Measurements from ENCODE around the gene ERBB3.

ERBB3 gene

DNA sequence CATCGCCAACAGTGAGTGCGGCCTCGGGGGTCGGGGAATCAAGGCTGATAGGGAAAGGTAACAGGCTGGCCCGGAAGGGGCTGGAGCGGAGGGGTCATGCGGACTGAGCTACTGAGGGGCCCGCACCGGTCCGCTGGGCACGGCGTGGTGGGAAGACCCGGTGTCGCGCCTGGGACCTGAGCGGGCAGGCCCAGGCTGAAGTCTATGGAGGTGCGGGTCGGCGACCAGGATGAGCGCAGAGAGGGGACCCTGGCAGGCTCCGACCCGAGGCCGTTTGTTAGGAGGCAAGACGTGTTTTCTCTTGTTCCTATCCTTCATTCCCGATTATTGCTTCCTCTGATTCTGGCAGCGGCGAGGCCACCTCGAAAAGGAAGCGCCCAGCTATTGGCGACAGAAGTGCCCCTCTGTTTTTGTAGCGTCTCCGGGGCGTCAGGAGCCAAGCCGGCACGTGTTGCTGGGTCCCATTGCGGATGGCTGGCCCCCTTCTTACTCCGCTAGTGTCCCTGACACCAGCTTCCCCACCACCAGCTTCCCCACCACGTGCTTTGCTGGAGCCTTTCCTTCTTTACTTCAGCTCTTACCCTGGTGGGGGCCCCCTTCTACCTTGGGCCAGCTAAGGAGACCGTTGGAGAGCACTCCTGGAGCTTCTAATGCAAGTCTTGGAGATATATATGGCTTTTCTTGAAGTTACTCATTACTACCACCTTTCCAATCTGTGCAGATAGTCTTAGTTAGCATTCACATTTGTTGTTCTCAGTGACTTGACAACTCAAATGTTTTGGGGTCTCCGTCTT lies 25.0 kb downstream of the ERBB3 start (continued):
- no peak; the same call in 1 of the 2 replicates for TF ChIP-seq ZNF501 (tag by site-specific recombination; IDR thresholded peaks at IDR 0.05)
- no peak for TF ChIP-seq ZIC2 (tag by site-specific recombination; IDR thresholded peaks at IDR 0.05)
- no peak for TF ChIP-seq ZSCAN30 (tag by site-specific recombination; IDR thresholded peaks at IDR 0.05)
- no peak for TF ChIP-seq ZSCAN23 (tag by site-specific recombination; IDR thresholded peaks at IDR 0.05)
- no peak for TF ChIP-seq ZNF433 (tag by site-specific recombination; IDR thresholded peaks at IDR 0.05; ENCODE audit: low read depth)
- no peak for TF ChIP-seq ZNF791 (tag by site-specific recombination; IDR thresholded peaks at IDR 0.05)
- TF ChIP-seq ZNF776 (tag by site-specific recombination; IDR thresholded peaks at IDR 0.05; ENCODE audit: borderline replicate concordance) = no peak
- no peak for TF ChIP-seq ZNF560 (tag by site-specific recombination; IDR thresholded peaks at IDR 0.05; ENCODE audit: borderline replicate concordance)
- TF ChIP-seq, protein P1, sequence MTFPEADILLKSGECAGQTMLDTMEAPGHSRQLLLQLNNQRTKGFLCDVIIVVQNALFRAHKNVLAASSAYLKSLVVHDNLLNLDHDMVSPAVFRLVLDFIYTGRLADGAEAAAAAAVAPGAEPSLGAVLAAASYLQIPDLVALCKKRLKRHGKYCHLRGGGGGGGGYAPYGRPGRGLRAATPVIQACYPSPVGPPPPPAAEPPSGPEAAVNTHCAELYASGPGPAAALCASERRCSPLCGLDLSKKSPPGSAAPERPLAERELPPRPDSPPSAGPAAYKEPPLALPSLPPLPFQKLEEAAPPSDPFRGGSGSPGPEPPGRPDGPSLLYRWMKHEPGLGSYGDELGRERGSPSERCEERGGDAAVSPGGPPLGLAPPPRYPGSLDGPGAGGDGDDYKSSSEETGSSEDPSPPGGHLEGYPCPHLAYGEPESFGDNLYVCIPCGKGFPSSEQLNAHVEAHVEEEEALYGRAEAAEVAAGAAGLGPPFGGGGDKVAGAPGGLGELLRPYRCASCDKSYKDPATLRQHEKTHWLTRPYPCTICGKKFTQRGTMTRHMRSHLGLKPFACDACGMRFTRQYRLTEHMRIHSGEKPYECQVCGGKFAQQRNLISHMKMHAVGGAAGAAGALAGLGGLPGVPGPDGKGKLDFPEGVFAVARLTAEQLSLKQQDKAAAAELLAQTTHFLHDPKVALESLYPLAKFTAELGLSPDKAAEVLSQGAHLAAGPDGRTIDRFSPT (tag by site-specific recombination; IDR thresholded peaks at IDR 0.05) = no peak

DNA sequence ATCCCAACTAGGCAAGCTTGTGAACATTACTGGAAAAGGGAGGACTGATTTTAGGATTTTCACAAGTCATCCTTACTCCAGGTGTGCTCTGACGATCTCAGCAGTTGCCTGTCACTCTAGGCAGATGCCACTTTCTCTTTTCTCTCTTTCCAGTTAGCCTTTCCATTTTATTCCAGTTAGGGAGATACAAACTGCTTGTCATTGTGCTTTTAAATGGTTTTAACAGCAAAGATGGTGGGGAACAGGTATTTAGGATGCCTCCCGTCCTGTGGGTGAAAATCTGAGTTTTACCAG lies 25.6 kb downstream of the ERBB3 start:
- TF ChIP-seq KLF16 (tag by site-specific recombination; IDR thresholded peaks at IDR 0.05) = no peak
- TF ChIP-seq ZNF629 (tag by site-specific recombination; IDR thresholded peaks at IDR 0.05) = no peak
- TF ChIP-seq, protein P2, sequence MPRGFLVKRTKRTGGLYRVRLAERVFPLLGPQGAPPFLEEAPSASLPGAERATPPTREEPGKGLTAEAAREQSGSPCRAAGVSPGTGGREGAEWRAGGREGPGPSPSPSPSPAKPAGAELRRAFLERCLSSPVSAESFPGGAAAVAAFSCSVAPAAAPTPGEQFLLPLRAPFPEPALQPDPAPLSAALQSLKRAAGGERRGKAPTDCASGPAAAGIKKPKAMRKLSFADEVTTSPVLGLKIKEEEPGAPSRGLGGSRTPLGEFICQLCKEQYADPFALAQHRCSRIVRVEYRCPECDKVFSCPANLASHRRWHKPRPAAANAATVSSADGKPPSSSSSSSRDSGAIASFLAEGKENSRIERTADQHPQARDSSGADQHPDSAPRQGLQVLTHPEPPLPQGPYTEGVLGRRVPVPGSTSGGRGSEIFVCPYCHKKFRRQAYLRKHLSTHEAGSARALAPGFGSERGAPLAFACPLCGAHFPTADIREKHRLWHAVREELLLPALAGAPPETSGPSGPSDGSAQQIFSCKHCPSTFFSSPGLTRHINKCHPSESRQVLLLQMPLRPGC (tag by site-specific recombination; IDR thresholded peaks at IDR 0.05) = no peak
- TF ChIP-seq ZNF184 (tag by site-specific recombination; IDR thresholded peaks at IDR 0.05) = 0 out of 2 replicates have a peak, but pooled peaks have one; percentile 23
- no peak for TF ChIP-seq ZNF670 (tag by site-specific recombination; IDR thresholded peaks at IDR 0.05; ENCODE audit: low read depth)
- TF ChIP-seq GLIS1 (tag by site-specific recombination; IDR thresholded peaks at IDR 0.05) = no peak
- TF ChIP-seq ZNF433 (tag by site-specific recombination; IDR thresholded peaks at IDR 0.05; ENCODE audit: low read depth) = no peak
- peak; percentile 86 for TF ChIP-seq PRDM1 (tag by site-specific recombination; IDR thresholded peaks at IDR 0.05)
- POLR2A ChIA-PET = interaction anchor here (0.8 to 3.9 kb wide), 9 partner anchors 12 to 132 kb away, joined by 3 to 165 read pairs (median 29); partner anchors contain the start of genes ERBB3, ESYT1, MYL6 and RAB5B
- no peak overlapping the region; the same call in 1 of the 2 replicates for H3K27ac ChIP-seq (ENCODE audit: extremely low read depth, low read depth, low read length)

DNA sequence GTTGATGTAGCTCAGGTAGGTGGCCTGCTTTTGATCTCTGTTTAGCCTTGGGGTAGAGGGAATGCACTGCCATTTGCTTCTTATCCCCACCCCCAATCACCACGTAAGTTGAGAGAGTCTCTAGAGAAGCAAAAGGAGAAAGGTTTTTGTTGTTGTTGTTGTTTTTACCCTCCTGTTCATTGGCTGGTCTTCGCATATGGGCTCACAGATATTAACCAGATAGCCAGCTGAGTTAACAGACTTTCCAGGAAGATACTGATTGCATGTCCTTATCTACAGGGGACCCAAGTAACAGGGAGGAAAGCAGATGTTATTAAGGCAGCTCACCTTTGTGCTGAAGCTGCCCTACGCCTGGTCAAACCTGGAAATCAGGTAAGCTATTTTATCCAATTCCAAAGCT lies 27.3 kb downstream of the ERBB3 start:
- Histone ChIP-seq H3K27ac (ENCODE audit: extremely low read depth, low read depth, low read length) (peak overlapping the region; percentile 12; the same call in 1 of the 2 replicates), H3K4me1 (ENCODE audit: control insufficient read depth, insufficient read depth, low read length) (0 out of 2 replicates have a peak, but pooled peaks cover 2% of the 10 kb centered on the region), H3K36me3 (ENCODE audit: control insufficient read depth in 2 of 2, insufficient read depth in 1 of 2, low read length in 2 of 2) (peaks cover 50 to 69% of the 10 kb centered on the region in 2 experiments), H3K4me3 (ENCODE audit: low read depth, low read length) (no peak overlapping the region), H3K9me3 (ENCODE audit: control insufficient read depth, insufficient read depth, low read depth, low read length) (no peaks in the 10 kb centered on the region)
- CTCF ChIA-PET = interaction anchor here (1.0 to 2.2 kb wide), 4 partner anchors 11 to 369 kb away, joined by 3 to 9 read pairs (median 3); partner anchors contain the start of genes ERBB3 and ZC3H10
- POLR2A ChIA-PET = interaction anchor here (0.7 to 3.1 kb wide), 4 partner anchors 8 to 134 kb away, joined by 3 to 16 read pairs (median 3); partner anchors contain the start of genes RAB5B and ZC3H10
- TF ChIP-seq ZNF433 (tag by site-specific recombination; IDR thresholded peaks at IDR 0.05; ENCODE audit: low read depth) = no peak
- TF ChIP-seq, protein P3, sequence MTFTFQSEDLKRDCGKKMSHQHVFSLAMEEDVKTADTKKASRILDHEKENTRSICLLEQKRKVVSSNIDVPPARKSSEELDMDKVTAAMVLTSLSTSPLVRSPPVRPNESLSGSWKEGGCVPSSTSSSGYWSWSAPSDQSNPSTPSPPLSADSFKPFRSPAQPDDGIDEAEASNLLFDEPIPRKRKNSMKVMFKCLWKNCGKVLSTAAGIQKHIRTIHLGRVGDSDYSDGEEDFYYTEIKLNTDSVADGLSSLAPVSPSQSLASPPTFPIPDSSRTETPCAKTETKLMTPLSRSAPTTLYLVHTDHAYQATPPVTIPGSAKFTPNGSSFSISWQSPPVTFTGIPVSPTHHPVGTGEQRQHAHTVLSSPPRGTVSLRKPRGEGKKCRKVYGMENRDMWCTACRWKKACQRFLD (tag by site-specific recombination; IDR thresholded peaks at IDR 0.05) = no peak
- no peak for TF ChIP-seq ZNF16 (tag by site-specific recombination; IDR thresholded peaks at IDR 0.05; ENCODE audit: low read depth)
- TF ChIP-seq, protein P4, sequence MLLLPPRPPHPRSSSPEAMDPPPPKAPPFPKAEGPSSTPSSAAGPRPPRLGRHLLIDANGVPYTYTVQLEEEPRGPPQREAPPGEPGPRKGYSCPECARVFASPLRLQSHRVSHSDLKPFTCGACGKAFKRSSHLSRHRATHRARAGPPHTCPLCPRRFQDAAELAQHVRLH (tag by site-specific recombination; IDR thresholded peaks at IDR 0.05) = no peak
- no peak for TF ChIP-seq GFI1B (tag by site-specific recombination; IDR thresholded peaks at IDR 0.05)
- TF ChIP-seq ZNF830 (tag by site-specific recombination; IDR thresholded peaks at IDR 0.05; ENCODE audit: low read depth) = no peak
- TF ChIP-seq, protein P5, sequence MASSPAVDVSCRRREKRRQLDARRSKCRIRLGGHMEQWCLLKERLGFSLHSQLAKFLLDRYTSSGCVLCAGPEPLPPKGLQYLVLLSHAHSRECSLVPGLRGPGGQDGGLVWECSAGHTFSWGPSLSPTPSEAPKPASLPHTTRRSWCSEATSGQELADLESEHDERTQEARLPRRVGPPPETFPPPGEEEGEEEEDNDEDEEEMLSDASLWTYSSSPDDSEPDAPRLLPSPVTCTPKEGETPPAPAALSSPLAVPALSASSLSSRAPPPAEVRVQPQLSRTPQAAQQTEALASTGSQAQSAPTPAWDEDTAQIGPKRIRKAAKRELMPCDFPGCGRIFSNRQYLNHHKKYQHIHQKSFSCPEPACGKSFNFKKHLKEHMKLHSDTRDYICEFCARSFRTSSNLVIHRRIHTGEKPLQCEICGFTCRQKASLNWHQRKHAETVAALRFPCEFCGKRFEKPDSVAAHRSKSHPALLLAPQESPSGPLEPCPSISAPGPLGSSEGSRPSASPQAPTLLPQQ (tag by site-specific recombination; IDR thresholded peaks at IDR 0.05) = no peak
- no peak for TF ChIP-seq ZNF670 (tag by site-specific recombination; IDR thresholded peaks at IDR 0.05; ENCODE audit: low read depth)
- no peak for TF ChIP-seq KLF1 (tag by site-specific recombination; IDR thresholded peaks at IDR 0.05)
- no peak for TF ChIP-seq ZNF175 (tag by site-specific recombination; IDR thresholded peaks at IDR 0.05)

More for the DNA sequence above, 25.6 kb downstream of the ERBB3 start:
- Histone ChIP-seq H3K4me3 (ENCODE audit: low read depth, low read length) (peak overlapping the region; percentile 82), H3K36me3 (ENCODE audit: control insufficient read depth in 2 of 2, insufficient read depth in 1 of 2, low read length in 2 of 2) (peaks cover 37 to 58% of the 10 kb centered on the region in 2 experiments), H3K9me3 (ENCODE audit: control insufficient read depth, insufficient read depth, low read depth, low read length) (no peaks in the 10 kb centered on the region), H3K4me1 (ENCODE audit: control insufficient read depth, insufficient read depth, low read length) (0 out of 2 replicates have a peak, but pooled peaks cover 2% of the 10 kb centered on the region)
- CTCF ChIA-PET = interaction anchor here (0.5 to 4.7 kb wide), 4 partner anchors 13 to 1237 kb away, joined by 5 to 27 read pairs (median 18); partner anchors contain the start of genes ERBB3, RPL41, SMARCC2 and ZC3H10

Measured in HEK293 (cell line).